WTC11 (cell line): ENCODE measurements around the gene TIMP2. TPM values are rescaled to one million over a fixed set of nuclear protein-coding genes. Genes with fewer than 3 reads are reported as not detected.

ENCODE experiments used
- ATAC-seq: fragments of 200-7000 bp; cut with Tn5 transposase; 2 replicates; pipeline ENCODE4 v1.10.0; 2021; ENCODE audit warnings: mild to moderate bottlenecking, moderate library complexity
- CTCF ChIA-PET: fragments of 300-600 bp; sonication (Branson Sonifier 250); formaldehyde crosslinking; loops from one replicate; lab custom pipeline; 2021; ENCODE audit warnings: antibody characterized with exemption; lab: Charles Lee
- POLR2A ChIA-PET: fragments of 350-600 bp; sonication (Branson Sonifier 250); formaldehyde crosslinking; loops from one replicate; lab custom pipeline; 2021; ENCODE audit warnings: antibody characterized with exemption; lab: Charles Lee
- DNase-seq: peaks from one replicate; pipeline ENCODE4 v3.0.0; 2021; ENCODE audit warnings: low spot score
- H3K27ac Mint-ChIP-seq: 2 replicates; pipeline ENCODE4 v1.8.0; 2021; ENCODE audit warnings: mixed read lengths
- H3K27me3 Mint-ChIP-seq: 2 replicates; pipeline ENCODE4 v1.8.0; 2021; ENCODE audit warnings: low read depth, mild to moderate bottlenecking, moderate library complexity, mixed read lengths
- H3K36me3 Mint-ChIP-seq: 2 replicates; pipeline ENCODE4 v1.8.0; 2021; ENCODE audit warnings: mixed read lengths
- H3K4me1 Mint-ChIP-seq: 2 replicates; pipeline ENCODE4 v1.8.0; 2022; ENCODE audit warnings: mixed read lengths
- H3K4me3 Mint-ChIP-seq: 2 replicates; pipeline ENCODE4 v1.8.0; 2021; ENCODE audit warnings: mild to moderate bottlenecking, moderate library complexity, mixed read lengths
- H3K9me3 Mint-ChIP-seq: 2 replicates; pipeline ENCODE4 v1.8.0; 2021; ENCODE audit warnings: mixed read lengths
- AR ChIP-seq: fragments of 250-450 bp; sonication (Bioruptor Pico); IDR thresholded peaks from 2 replicates; pipeline ENCODE4 v1.9.0; 2021; ENCODE audit warnings: mild to moderate bottlenecking
- CBFB ChIP-seq: sonication (generic); formaldehyde crosslinking; IDR thresholded peaks from 2 replicates; pipeline ENCODE4 v1.8.1; 2022; ENCODE audit warnings: mild to moderate bottlenecking, low read depth, missing genetic modification reagents
- CREM ChIP-seq: sonication (generic); formaldehyde crosslinking; IDR thresholded peaks from 2 replicates; pipeline ENCODE4 v1.8.1; 2022; ENCODE audit warnings: mild to moderate bottlenecking, missing genetic modification reagents, moderate library complexity
- E2F5 ChIP-seq: sonication (generic); formaldehyde crosslinking; IDR thresholded peaks from 2 replicates; pipeline ENCODE4 v1.8.1; 2022; ENCODE audit warnings: mild to moderate bottlenecking, moderate library complexity, missing genetic modification reagents
- ESRRA ChIP-seq: sonication (generic); formaldehyde crosslinking; IDR thresholded peaks from 2 replicates; pipeline ENCODE4 v1.8.1; 2022; ENCODE audit warnings: mild to moderate bottlenecking, missing genetic modification reagents, borderline replicate concordance
- ETV6 ChIP-seq: sonication (generic); formaldehyde crosslinking; IDR thresholded peaks from 2 replicates; pipeline ENCODE4 v1.8.1; 2022; ENCODE audit warnings: mild to moderate bottlenecking, missing genetic modification reagents
- FOXJ3 ChIP-seq: sonication (generic); formaldehyde crosslinking; IDR thresholded peaks from 2 replicates; pipeline ENCODE4 v1.9.0; 2021; ENCODE audit warnings: missing genetic modification reagents, mild to moderate bottlenecking, borderline replicate concordance
- GTF2I ChIP-seq: fragments of 250-450 bp; sonication (Bioruptor Pico); conservative IDR thresholded peaks from 2 replicates; pipeline ENCODE4 v1.4.0; 2021; ENCODE audit warnings: mild to moderate bottlenecking
- IRF1 ChIP-seq: sonication (generic); formaldehyde crosslinking; IDR thresholded peaks from 2 replicates; pipeline ENCODE4 v1.8.0; 2023; ENCODE audit warnings: missing genetic modification reagents
- MYBL2 ChIP-seq: sonication (generic); formaldehyde crosslinking; IDR thresholded peaks from 2 replicates; pipeline ENCODE4 v1.8.1; 2023; ENCODE audit warnings: mild to moderate bottlenecking, moderate library complexity, missing genetic modification reagents
- NFE2L1 ChIP-seq: sonication (generic); formaldehyde crosslinking; IDR thresholded peaks from 2 replicates; pipeline ENCODE4 v1.8.1; 2023; ENCODE audit warnings: missing genetic modification reagents
- RORB ChIP-seq: fragments of 250-450 bp; sonication (Bioruptor Pico); IDR thresholded peaks from 2 replicates; pipeline ENCODE4 v1.9.0; 2021; ENCODE audit warnings: mild to moderate bottlenecking
- TP53 ChIP-seq: sonication (generic); formaldehyde crosslinking; IDR thresholded peaks from 2 replicates; pipeline ENCODE4 v1.8.1; 2023; ENCODE audit warnings: mild to moderate bottlenecking, missing genetic modification reagents
- ZNF138 ChIP-seq: sonication (generic); formaldehyde crosslinking; conservative IDR thresholded peaks from 2 replicates; pipeline ENCODE4 v1.8.1; 2022; ENCODE audit warnings: mild to moderate bottlenecking, moderate library complexity, missing genetic modification reagents
- ZNF263 ChIP-seq: sonication (generic); formaldehyde crosslinking; IDR thresholded peaks from 2 replicates; pipeline ENCODE4 v1.8.1; 2022; ENCODE audit warnings: low read depth, mild to moderate bottlenecking, moderate library complexity, missing genetic modification reagents
- ZNF317 ChIP-seq: sonication (generic); formaldehyde crosslinking; IDR thresholded peaks from 2 replicates; pipeline ENCODE4 v1.8.1; 2023; ENCODE audit warnings: low read depth, mild to moderate bottlenecking, moderate library complexity, missing genetic modification reagents, borderline replicate concordance
- total RNA-seq: library from RNA; stranded (reverse); gene quantifications from 3 replicates; pipeline ENCODE4 v1.2.3, GENCODE V29; 2021
- TF ChIP-seq, protein P1 (sequence below): fragments of 200-600 bp; IDR thresholded peaks from 2 replicates; pipeline ENCODE4 v1.8.0; 2022; ENCODE audit warnings: antibody characterized with exemption
- TF ChIP-seq, protein P2 (sequence below): sonication (generic); formaldehyde crosslinking; IDR thresholded peaks from 2 replicates; pipeline ENCODE4 v1.8.1; 2023; ENCODE audit warnings: mild to moderate bottlenecking, moderate library complexity, missing genetic modification reagents

TIMP2 gene
- total RNA-seq, 1 experiment from 2014 or later = 37.1 TPM

DNA sequence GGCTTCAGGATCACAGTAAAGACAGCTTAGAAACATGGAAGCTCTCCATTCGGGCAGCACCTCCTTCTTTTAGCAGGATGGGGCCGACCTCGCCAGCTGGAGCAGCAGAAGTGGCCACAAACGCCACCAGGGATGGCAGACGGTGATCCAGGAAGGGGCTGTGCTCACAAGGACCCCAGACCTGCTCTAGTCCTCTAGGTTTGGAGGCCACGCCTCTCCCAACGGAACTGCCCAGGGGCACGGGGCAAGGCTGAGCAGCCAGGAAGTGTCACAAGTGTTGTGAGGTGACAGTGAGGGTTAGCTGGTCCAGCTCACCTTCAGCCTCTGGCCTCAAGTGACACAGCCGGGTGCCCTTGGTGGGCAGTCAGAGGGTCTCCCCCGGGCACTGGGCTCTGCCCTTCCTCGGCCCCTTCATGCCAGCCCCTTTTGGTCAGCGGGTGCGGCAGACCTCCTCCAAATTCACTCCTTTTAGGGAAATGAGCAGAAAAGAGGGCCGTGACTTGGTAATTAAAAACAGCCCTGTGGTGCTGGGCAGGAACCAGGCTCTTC is 42.6 kb downstream of the TIMP2 start (continued):
- TF ChIP-seq AR (CRISPR knock-in tag) (no peak), GTF2I (CRISPR knock-in tag) (no peak), FOXJ3 (CRISPR knock-in tag) (no peak), ZNF263 (CRISPR knock-in tag) (no peak), CREM (CRISPR knock-in tag) (no peak)
- TF ChIP-seq, all 79 proteins: peak for 0

GRCh38 chr17:78879635-78880186 is 45.5 kb downstream of the TIMP2 start:
- Mint-ChIP-seq H3K36me3 (0 out of 2 replicates have a peak, but pooled peaks cover 4% of the 10 kb centered on the region), H3K9me3 (no peaks in the 10 kb centered on the region), H3K4me1 (peaks cover 31% of the 10 kb centered on the region), H3K27ac (peak overlapping the region; percentile 85; the same call in 1 of the 2 replicates), H3K27me3 (no peaks in the 10 kb centered on the region), H3K4me3 (no peak overlapping the region)
- CTCF ChIA-PET = interaction anchor here (0.6 kb wide), 1 partner anchor 80 kb away, joined by 3 read pairs; no protein-coding TSS in a partner anchor
- ATAC-seq (no peak), DNase-seq (no peak)
- POLR2A ChIA-PET = no interaction called here
- no peak for TF ChIP-seq ETV6 (CRISPR knock-in tag)
- no peak for TF ChIP-seq TP53 (CRISPR knock-in tag)
- no peak for TF ChIP-seq ESRRA (CRISPR knock-in tag)
- TF ChIP-seq ZNF138 (CRISPR knock-in tag) = no peak
- no peak for TF ChIP-seq GTF2I (CRISPR knock-in tag)

GRCh38 chr17:78878871-78879527 is 46.2 kb downstream of the TIMP2 start:
- Mint-ChIP-seq H3K27me3 (no peaks in the 10 kb centered on the region), H3K4me3 (no peak overlapping the region)
- CTCF ChIA-PET = interaction anchor here (0.6 kb wide), 2 partner anchors 26 to 80 kb away, joined by 3 read pairs; no protein-coding TSS in a partner anchor
- TF ChIP-seq MYBL2 (CRISPR knock-in tag) (no peak), NFE2L1 (no peak), AR (CRISPR knock-in tag) (no peak), CBFB (CRISPR knock-in tag) (no peak), RORB (CRISPR knock-in tag) (no peak), ESRRA (CRISPR knock-in tag) (no peak), ZNF317 (CRISPR knock-in tag) (no peak), E2F5 (CRISPR knock-in tag) (no peak), IRF1 (no peak), FOXJ3 (CRISPR knock-in tag) (no peak)
- TF ChIP-seq, protein P1, sequence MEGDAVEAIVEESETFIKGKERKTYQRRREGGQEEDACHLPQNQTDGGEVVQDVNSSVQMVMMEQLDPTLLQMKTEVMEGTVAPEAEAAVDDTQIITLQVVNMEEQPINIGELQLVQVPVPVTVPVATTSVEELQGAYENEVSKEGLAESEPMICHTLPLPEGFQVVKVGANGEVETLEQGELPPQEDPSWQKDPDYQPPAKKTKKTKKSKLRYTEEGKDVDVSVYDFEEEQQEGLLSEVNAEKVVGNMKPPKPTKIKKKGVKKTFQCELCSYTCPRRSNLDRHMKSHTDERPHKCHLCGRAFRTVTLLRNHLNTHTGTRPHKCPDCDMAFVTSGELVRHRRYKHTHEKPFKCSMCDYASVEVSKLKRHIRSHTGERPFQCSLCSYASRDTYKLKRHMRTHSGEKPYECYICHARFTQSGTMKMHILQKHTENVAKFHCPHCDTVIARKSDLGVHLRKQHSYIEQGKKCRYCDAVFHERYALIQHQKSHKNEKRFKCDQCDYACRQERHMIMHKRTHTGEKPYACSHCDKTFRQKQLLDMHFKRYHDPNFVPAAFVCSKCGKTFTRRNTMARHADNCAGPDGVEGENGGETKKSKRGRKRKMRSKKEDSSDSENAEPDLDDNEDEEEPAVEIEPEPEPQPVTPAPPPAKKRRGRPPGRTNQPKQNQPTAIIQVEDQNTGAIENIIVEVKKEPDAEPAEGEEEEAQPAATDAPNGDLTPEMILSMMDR = no peak
- TF ChIP-seq, protein P2, sequence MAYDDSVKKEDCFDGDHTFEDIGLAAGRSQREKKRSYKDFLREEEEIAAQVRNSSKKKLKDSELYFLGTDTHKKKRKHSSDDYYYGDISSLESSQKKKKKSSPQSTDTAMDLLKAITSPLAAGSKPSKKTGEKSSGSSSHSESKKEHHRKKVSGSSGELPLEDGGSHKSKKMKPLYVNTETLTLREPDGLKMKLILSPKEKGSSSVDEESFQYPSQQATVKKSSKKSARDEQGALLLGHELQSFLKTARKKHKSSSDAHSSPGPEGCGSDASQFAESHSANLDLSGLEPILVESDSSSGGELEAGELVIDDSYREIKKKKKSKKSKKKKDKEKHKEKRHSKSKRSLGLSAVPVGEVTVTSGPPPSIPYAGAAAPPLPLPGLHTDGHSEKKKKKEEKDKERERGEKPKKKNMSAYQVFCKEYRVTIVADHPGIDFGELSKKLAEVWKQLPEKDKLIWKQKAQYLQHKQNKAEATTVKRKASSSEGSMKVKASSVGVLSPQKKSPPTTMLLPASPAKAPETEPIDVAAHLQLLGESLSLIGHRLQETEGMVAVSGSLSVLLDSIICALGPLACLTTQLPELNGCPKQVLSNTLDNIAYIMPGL (CRISPR knock-in tag) = no peak

More at GRCh38 chr17:78878871-78879527, 46.2 kb downstream of the TIMP2 start:
- POLR2A ChIA-PET = no interaction called here
- Mint-ChIP-seq H3K27ac (peak overlapping the region; percentile 57), H3K4me1 (peaks cover 23% of the 10 kb centered on the region), H3K9me3 (no peaks in the 10 kb centered on the region), H3K36me3 (0 out of 2 replicates have a peak, but pooled peaks cover 4% of the 10 kb centered on the region)
- no peak for DNase-seq
- ATAC-seq = no peak
